K562 (cell line): ENCODE results near the gene AIFM3. TPM values are rescaled to one million over a fixed set of nuclear protein-coding genes. Genes with fewer than 3 reads are reported as not detected.

Experiments used
- CREB3L1 ChIP-seq: fragments of 450-650 bp; IDR thresholded peaks from 2 replicates; pipeline ENCODE4 v1.6.1; 2014; ENCODE audit warnings: low read depth, mild to moderate bottlenecking, moderate library complexity, borderline replicate concordance
- E2F4 ChIP-seq: sonication (generic); formaldehyde crosslinking; IDR thresholded peaks from 2 replicates; pipeline ENCODE4 v1.8.0; 2022; ENCODE audit warnings: mild to moderate bottlenecking, low read depth, missing genetic modification reagents
- HDAC8 ChIP-seq: fragments of 450-650 bp; IDR thresholded peaks from 2 replicates; pipeline ENCODE4 v1.6.1; 2016; ENCODE audit warnings: mild to moderate bottlenecking, missing genetic modification characterization, moderate library complexity, missing compliant biosample characterization
- HOMEZ ChIP-seq: fragments of 250-450 bp; sonication (Bioruptor Pico); IDR thresholded peaks from 2 replicates; pipeline ENCODE4 v1.4.0; 2020; ENCODE audit warnings: mild to moderate bottlenecking, moderate library complexity
- KAT2B ChIP-seq: IDR thresholded peaks from one replicate; pipeline ENCODE4 v1.6.1; 2012; ENCODE audit warnings: low read depth, mild to moderate bottlenecking, control low read depth, inconsistent platforms, low read length, moderate library complexity
- NR2C2 ChIP-seq, 2 experiments: fragments of 200-800 bp in 1 of 2; sonication (Bioruptor generic) in 1 of 2; sonication (generic) in 1 of 2; formaldehyde crosslinking in 1 of 2; IDR thresholded peaks; 2 replicates each; pipeline versions ENCODE4 v1.6.1 to v1.8.0; 2016 to 2022; ENCODE audit warnings: mild to moderate bottlenecking in 1 of 2, missing compliant biosample characterization in 1 of 2, missing genetic modification characterization in 1 of 2, missing genetic modification reagents in 1 of 2
- PHF21A ChIP-seq: fragments of 450-650 bp; IDR thresholded peaks from 2 replicates; pipeline ENCODE4 v1.6.1; 2017; ENCODE audit warnings: low read depth, borderline replicate concordance
- POU5F1 ChIP-seq: fragments of 150-350 bp; IDR thresholded peaks from 2 replicates; pipeline ENCODE4 v1.6.1; 2014; ENCODE audit warnings: borderline replicate concordance, low read length, low read depth, mild to moderate bottlenecking; ENCODE audit not compliant: partially characterized antibody
- PTBP1 ChIP-seq: fragments of 200-400 bp; formaldehyde crosslinking; IDR thresholded peaks from 2 replicates; pipeline ENCODE4 v1.6.1; 2017; ENCODE audit warnings: low read depth, low read length
- SFPQ ChIP-seq: fragments of 200-400 bp; formaldehyde crosslinking; IDR thresholded peaks from 2 replicates; pipeline ENCODE4 v1.6.1; 2017; ENCODE audit warnings: mild to moderate bottlenecking, low read depth, low read length, moderate library complexity
- SLC30A9 ChIP-seq: fragments of 250-450 bp; sonication (Bioruptor Pico); IDR thresholded peaks from 2 replicates; pipeline ENCODE4 v1.8.0; 2022; ENCODE audit warnings: mild to moderate bottlenecking, moderate library complexity
- STAT6 ChIP-seq: sonication (generic); formaldehyde crosslinking; IDR thresholded peaks from 2 replicates; pipeline ENCODE4 v1.8.1; 2023; ENCODE audit warnings: mild to moderate bottlenecking, missing genetic modification reagents
- TGIF2 ChIP-seq: sonication (generic); formaldehyde crosslinking; IDR thresholded peaks from 2 replicates; pipeline ENCODE4 v1.8.1; 2022; ENCODE audit warnings: mild to moderate bottlenecking, missing genetic modification reagents, moderate library complexity
- ZBTB34 ChIP-seq: fragments of 250-450 bp; sonication (Bioruptor Pico); IDR thresholded peaks from 2 replicates; pipeline ENCODE4 v1.8.0; 2021; ENCODE audit warnings: mild to moderate bottlenecking, moderate library complexity
- ZKSCAN8 ChIP-seq: fragments of 200-800 bp; sonication (Bioruptor generic); IDR thresholded peaks from 2 replicates; pipeline ENCODE4 v1.6.1; 2016; ENCODE audit warnings: missing genetic modification characterization, missing compliant biosample characterization
- ZNF699 ChIP-seq: fragments of 250-450 bp; sonication (Bioruptor Pico); IDR thresholded peaks from 2 replicates; pipeline ENCODE4 v1.8.0; 2021; ENCODE audit warnings: mild to moderate bottlenecking, moderate library complexity; ENCODE audit not compliant: insufficient replicate concordance
- polyA plus RNA-seq, 8 experiments: library from polyadenylated mRNA; depleted of rRNA in 4 of 8; stranded (reverse) in 5 of 8; unstranded in 3 of 8; fragments of >200 nt; fragmentation: Nextera tagmentation in 2 of 8; fragmentation: Illumina TruSeq in 1 of 8; extraction: Ambion mirVana in 2 of 8; extraction: Trizol in 1 of 8; gene quantifications; 2 replicates each; pipeline versions ENCODE4 v1.2.1 to v1.2.3, GENCODE V29; 2011 to 2014; ENCODE audit warnings: inconsistent platforms in 1 of 8, missing spikeins in 1 of 8
- total RNA-seq, 7 experiments: library from RNA; depleted of rRNA in 6 of 7; stranded (reverse); fragments of >200 nt in 6 of 7; fragmentation: Illumina TruSeq in 2 of 7; extraction: Trizol in 2 of 7; gene quantifications; 2 replicates each; pipeline versions ENCODE4 v1.2.1 to v1.2.3, GENCODE V29; 2011 to 2021; ENCODE audit warnings: low replicate concordance in 1 of 7

Gene AIFM3
- total and polyA plus RNA-seq, 9 of the 15 experiments (the other 6 are each of a cell fraction or from before 2014, with no cell fraction given) = 0.03 to 0.20 (median 0.07) TPM; not detected in 1

GRCh38 chr22:21014202-21014725, 47.2 kb downstream of the AIFM3 start (continued):
- TF ChIP-seq HOMEZ (peak; percentile 94; the same call in 1 of the 2 replicates), STAT6 (CRISPR knock-in tag) (peak; percentile 99), NR2C2 (CRISPR knock-in tag; IDR thresholded peaks at IDR 0.05) (no peak), NR2C2 (tag; IDR thresholded peaks at IDR 0.05) (no peak), E2F4 (CRISPR knock-in tag) (no peak), PHF21A (no peak), SLC30A9 (no peak), ZKSCAN8 (no peak), ZBTB34 (CRISPR knock-in tag) (no peak), TGIF2 (CRISPR knock-in tag) (no peak), SFPQ (no peak), POU5F1 (no peak), PTBP1 (0 out of 2 replicates have a peak, but pooled peaks have one; percentile 83), ZNF699 (CRISPR knock-in tag) (no peak), HDAC8 (tag) (peak; percentile 84), KAT2B (no peak), CREB3L1 (no peak)
